Keratinocyte (primary cell): ENCODE results near the gene ZNF143. TPM values are rescaled to one million over a fixed set of nuclear protein-coding genes. Genes with fewer than 3 reads are reported as not detected.
A peak's percentile ranks its signal among the peaks of the same experiment; 100 is the strongest.

ENCODE experiments used
- DNase-seq: peaks from one replicate; pipeline ENCODE4 v3.0.0-alpha.2; 2011; ENCODE audit warnings: low read depth, missing footprints, low spot score
- FAIRE-seq: peaks from 2 replicates; lab custom pipeline; 2011; peaks lifted over from hg19 to GRCh38; lab: Jason Lieb, UNC
- H2AFZ ChIP-seq: 2 replicates; pipeline ENCODE4 v1.6.0; 2012; ENCODE audit warnings: low read length, control low read depth, inconsistent platforms; ENCODE audit not compliant: control insufficient read depth
- H3K27ac ChIP-seq: 2 replicates; pipeline ENCODE4 v1.5.1; 2011; ENCODE audit warnings: low read length; ENCODE audit not compliant: control insufficient read depth, insufficient read depth
- H3K27me3 ChIP-seq: 3 replicates; pipeline ENCODE4 v1.6.0; 2011; ENCODE audit warnings: low read length; ENCODE audit not compliant: control insufficient read depth, insufficient read depth; ENCODE audit errors: extremely low read depth
- H3K36me3 ChIP-seq, 2 experiments: 2 replicates in 1 of 2; 3 replicates in 1 of 2; pipeline ENCODE4 v1.5.1; 2011; ENCODE audit warnings: low read length in 2 of 2, mild to moderate bottlenecking in 1 of 2; ENCODE audit not compliant: control insufficient read depth in 2 of 2, insufficient read depth in 2 of 2; ENCODE audit errors: extremely low read depth in 1 of 2
- H3K4me1 ChIP-seq: 3 replicates; pipeline ENCODE4 v1.5.1; 2011; ENCODE audit warnings: low read length; ENCODE audit not compliant: control insufficient read depth, insufficient read depth; ENCODE audit errors: extremely low read depth
- H3K4me2 ChIP-seq: 3 replicates; pipeline ENCODE4 v1.6.0; 2011; ENCODE audit warnings: low read depth, low read length; ENCODE audit not compliant: control insufficient read depth, insufficient read depth; ENCODE audit errors: extremely low read depth
- H3K4me3 ChIP-seq, 3 experiments: fragments of 200-600 bp in 1 of 3; sonication (generic) in 1 of 3; 2 replicates in 2 of 3; 3 replicates in 1 of 3; pipeline ENCODE4 v1.5.1; 2011 to 2016; ENCODE audit warnings: low read length in 3 of 3, mild to moderate bottlenecking in 3 of 3, control low read depth in 2 of 3, inconsistent platforms in 1 of 3, low read depth in 1 of 3, mixed read lengths in 1 of 3, mixed run types in 1 of 3, moderate library complexity in 1 of 3; ENCODE audit not compliant: control insufficient read depth in 2 of 3, insufficient read depth in 2 of 3; ENCODE audit errors: extremely low read depth in 1 of 3
- H3K79me2 ChIP-seq: 2 replicates; pipeline ENCODE4 v1.6.0; 2012; ENCODE audit warnings: low read length; ENCODE audit not compliant: control insufficient read depth, insufficient read depth
- H3K9ac ChIP-seq: 3 replicates; pipeline ENCODE4 v1.6.0; 2011; ENCODE audit warnings: low read length; ENCODE audit not compliant: control insufficient read depth, insufficient read depth; ENCODE audit errors: extremely low read depth
- H3K9me1 ChIP-seq: 3 replicates; pipeline ENCODE4 v1.6.0; 2011; ENCODE audit warnings: low read length; ENCODE audit not compliant: control insufficient read depth, insufficient read depth; ENCODE audit errors: extremely low read depth
- H3K9me3 ChIP-seq: 2 replicates; pipeline ENCODE4 v1.5.1; 2012; ENCODE audit warnings: low read depth, low read length; ENCODE audit not compliant: control insufficient read depth
- H4K20me1 ChIP-seq: 3 replicates; pipeline ENCODE4 v1.6.0; 2011; ENCODE audit warnings: low read length; ENCODE audit not compliant: control insufficient read depth, insufficient read depth; ENCODE audit errors: extremely low read depth
- CTCF ChIP-seq, 3 experiments: IDR thresholded peaks in 1 of 3; conservative IDR thresholded peaks in 1 of 3; optimal IDR thresholded peaks in 1 of 3; 2 replicates in 2 of 3; 3 replicates in 1 of 3; pipeline versions ENCODE3 to v1.5.1; 2011; ENCODE audit warnings: low read length in 3 of 3, mild to moderate bottlenecking in 3 of 3, moderate library complexity in 2 of 3, control low read depth in 1 of 3, inconsistent platforms in 1 of 3; ENCODE audit not compliant: insufficient read depth in 2 of 3; ENCODE audit errors: extremely low read depth in 1 of 3
- EZH2 ChIP-seq: IDR thresholded peaks from one replicate; pipeline ENCODE4 v1.6.1; 2012; ENCODE audit warnings: inconsistent platforms, mild to moderate bottlenecking, low read length, moderate library complexity
- dilution Hi-C: fragments of 300-500 bp; cut with MboI; formaldehyde crosslinking; loops from one replicate; pipeline ENCODE4 v1.7.0; 2020; ENCODE audit warnings: low sequenced_read_pairs; ENCODE audit not compliant: extremely low pct_ligation_motif_present
- polyA plus RNA-seq, 5 experiments: library from polyadenylated mRNA; depleted of rRNA in 3 of 5; stranded (reverse) in 3 of 5; stranded (forward) in 1 of 5; unstranded in 1 of 5; fragments of >200 nt; gene quantifications; 1 replicate in 1 of 5; 2 replicates in 3 of 5; 3 replicates in 1 of 5; pipeline versions ENCODE4 v1.2.1 to v1.2.3, GENCODE V29; 2011 to 2012; ENCODE audit warnings: missing spikeins in 2 of 5, low read depth in 1 of 5, low replicate concordance in 1 of 5

ZNF143 gene
- polyA plus RNA-seq, 1 donor (not counting 4 experiments of a cell fraction or from before 2014, with no cell fraction given), result 32.0 TPM

- no peaks in the 10 kb centered on the region for H3K79me2 ChIP-seq
- no peaks in the 10 kb centered on the region for H3K27me3 ChIP-seq
- H3K4me2 ChIP-seq, result peak overlapping the region; percentile 22
- peak overlapping the region; percentile 30 for H2AFZ ChIP-seq
- no peak for TF ChIP-seq EZH2
- no peaks in the 10 kb centered on the region for H3K9me3 ChIP-seq
- H3K9me1 ChIP-seq, result no peaks in the 10 kb centered on the region
- peak; percentile 67 for FAIRE-seq
- no peak overlapping the region for H3K4me3 ChIP-seq
- peaks cover 28% of the 10 kb centered on the region for H3K4me1 ChIP-seq
- H3K9ac ChIP-seq, result no peak overlapping the region
- dilution Hi-C loops, result no loop called here
- H4K20me1 ChIP-seq, result no peaks in the 10 kb centered on the region
- peaks cover 1 to 6% of the 10 kb centered on the region in 2 experiments for H3K36me3 ChIP-seq
- H3K27ac ChIP-seq, result peak overlapping the region; percentile 36
- no peak for DNase-seq
Observed at GRCh38 chr11:9527481-9528135, 66.8 kb downstream of the ZNF143 start.

GRCh38 chr11:9528136-9528501 is 67.3 kb downstream of the ZNF143 start:
- no peak overlapping the region for H3K4me3 ChIP-seq
- H2AFZ ChIP-seq, result no peak overlapping the region
- peaks cover 30% of the 10 kb centered on the region for H3K4me1 ChIP-seq
- DNase-seq (no peak), FAIRE-seq (no peak)
- peaks cover 1 to 6% of the 10 kb centered on the region in 2 experiments for H3K36me3 ChIP-seq
- H3K9me1 ChIP-seq, result no peaks in the 10 kb centered on the region
- H3K9ac ChIP-seq, result no peak overlapping the region
- no peak overlapping the region for H3K4me2 ChIP-seq
- no peaks in the 10 kb centered on the region for H3K9me3 ChIP-seq
- dilution Hi-C loops, result no loop called here
- H3K79me2 ChIP-seq, result no peaks in the 10 kb centered on the region
- no peaks in the 10 kb centered on the region for H4K20me1 ChIP-seq
- H3K27ac ChIP-seq, result no peak overlapping the region
- no peaks in the 10 kb centered on the region for H3K27me3 ChIP-seq
- TF ChIP-seq EZH2 (no peak), CTCF (optimal IDR thresholded peaks at IDR 0.05 in 1 of 3, IDR thresholded peaks at IDR 0.05 in 1 of 3, conservative IDR thresholded peaks at IDR 0.05 in 1 of 3; ENCODE audit: extremely low read depth in 1 of 3, insufficient read depth in 2 of 3, low read length in 3 of 3) (no peak)
